Cardiac septum (tissue), 1 donor: ENCODE data around the gene TK2. TPM values are rescaled to one million over a fixed set of nuclear protein-coding genes. Genes with fewer than 3 reads are reported as not detected.
"Not testable (repeated sequence)": the region's sequence is repeated elsewhere in the genome, so short reads cannot be mapped to it uniquely, and the experiment has no call there.

Source experiments
- DNase-seq: peaks from one replicate; pipeline ENCODE4 v3.0.0-alpha.2; 2020; ENCODE audit warnings: low spot score
- intact Hi-C: fragments of 100-400 bp; cut with DNase I; formaldehyde crosslinking; loops from one replicate; pipeline ENCODE4 v1.14.0; 2022
- total RNA-seq: library from RNA; stranded (reverse); fragmentation: NEBNext Ultra II Directional; extraction: Animal tissue kit (Norgen Biotek cat#: 25700); gene quantifications from one replicate; pipeline ENCODE4 v1.2.1, GENCODE V29; 2021
- donor health status: DM: no; HTN: no; CAD: no.

Gene TK2
- total RNA-seq, 1 donor from 2014 or later = 23.4 TPM

DNA sequence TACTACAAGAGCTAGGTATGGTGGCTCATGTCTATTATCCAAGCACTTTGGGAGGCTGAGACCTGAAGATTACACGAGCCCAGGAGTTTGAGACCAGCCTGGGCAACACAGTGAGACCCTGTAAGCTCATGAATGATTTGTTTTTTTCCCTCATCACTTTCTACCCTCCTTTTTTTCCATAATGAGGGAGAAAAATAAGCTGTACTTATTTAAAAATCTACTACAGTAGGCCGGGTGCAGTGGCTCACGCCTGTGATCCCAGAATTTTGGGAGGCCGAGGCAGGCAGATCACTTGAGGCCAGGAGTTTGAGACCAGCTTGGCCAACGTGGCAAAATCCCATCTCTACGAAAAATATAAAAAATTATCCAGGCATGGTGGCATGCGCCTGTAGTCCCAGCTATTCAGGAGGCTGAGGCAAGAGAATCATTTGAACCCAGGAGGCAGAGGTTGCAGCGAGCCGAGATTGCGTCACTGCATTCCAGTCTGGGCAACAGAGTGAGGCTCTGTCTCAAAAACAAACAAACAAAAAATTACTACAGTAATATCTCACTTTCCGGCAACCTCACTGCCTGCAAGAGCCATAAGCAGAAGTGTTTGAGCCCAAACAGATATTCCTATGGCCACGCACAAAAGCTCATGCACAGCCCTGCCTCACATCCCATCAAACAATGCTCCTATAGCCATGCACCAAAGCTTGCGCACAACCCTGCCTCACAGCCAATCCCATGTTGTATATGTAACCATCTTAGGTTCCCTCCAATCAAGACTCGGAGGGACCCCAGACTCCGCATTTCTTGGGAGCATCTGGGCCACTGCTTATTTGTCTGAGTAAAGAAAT is 37.4 kb downstream of the TK2 start:
- DNase-seq = no peak
- intact Hi-C loops = loop anchor here (5.0 kb wide), 1 partner anchor 105 kb away; no protein-coding TSS in a partner anchor

- intact Hi-C loops = loop anchor here (5.0 kb wide), 1 partner anchor 104 kb away; no protein-coding TSS in a partner anchor
- DNase-seq = no peak
Measured at GRCh38 chr16:66511602-66512271, 38.2 kb downstream of the TK2 start.

DNA sequence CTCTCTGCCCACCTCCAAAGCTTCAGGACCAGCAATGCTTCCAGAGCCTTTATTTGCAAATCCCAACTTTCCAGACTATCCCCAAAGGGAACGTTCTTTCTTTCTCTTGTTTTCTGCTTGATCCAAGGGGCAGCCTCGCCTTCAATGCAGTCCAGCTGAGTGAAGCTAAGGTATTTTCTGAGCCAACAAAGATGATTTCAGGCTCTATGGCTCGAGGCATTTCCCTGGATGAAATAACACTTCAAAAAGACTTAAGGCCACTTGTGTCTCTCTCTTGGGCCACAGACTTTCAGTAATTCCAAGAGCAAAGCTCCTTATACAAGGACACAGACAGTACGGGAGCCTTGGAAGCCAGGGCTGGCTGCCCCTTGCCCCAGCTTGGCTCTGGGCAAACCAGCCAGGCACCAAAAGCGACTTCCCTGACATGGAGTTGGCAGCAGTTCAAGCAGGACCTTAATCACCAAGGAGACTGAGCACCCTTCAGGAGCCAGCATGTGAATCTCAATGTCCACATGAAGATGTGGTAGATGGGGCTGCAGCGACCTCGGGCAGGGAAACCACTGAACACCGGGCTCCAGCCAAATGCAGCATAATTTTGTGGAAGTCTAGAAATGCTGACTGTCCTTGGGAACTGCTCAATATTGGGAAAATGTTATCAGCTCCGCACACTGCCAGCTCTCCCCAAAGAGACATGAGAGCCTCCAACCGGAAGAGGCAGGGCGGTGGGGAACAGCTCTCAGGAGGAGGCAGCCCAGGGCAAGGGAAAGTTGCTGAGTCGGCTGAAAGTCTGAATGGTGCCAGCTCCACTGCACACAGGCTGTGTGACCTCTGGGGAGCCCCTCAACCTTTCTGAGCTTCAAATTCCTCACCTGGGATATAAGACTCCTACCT is 39.0 kb downstream of the TK2 start:
- DNase-seq = no peak
- intact Hi-C loops = loop anchor here (5.0 kb wide), 1 partner anchor 104 kb away; no protein-coding TSS in a partner anchor

DNA sequence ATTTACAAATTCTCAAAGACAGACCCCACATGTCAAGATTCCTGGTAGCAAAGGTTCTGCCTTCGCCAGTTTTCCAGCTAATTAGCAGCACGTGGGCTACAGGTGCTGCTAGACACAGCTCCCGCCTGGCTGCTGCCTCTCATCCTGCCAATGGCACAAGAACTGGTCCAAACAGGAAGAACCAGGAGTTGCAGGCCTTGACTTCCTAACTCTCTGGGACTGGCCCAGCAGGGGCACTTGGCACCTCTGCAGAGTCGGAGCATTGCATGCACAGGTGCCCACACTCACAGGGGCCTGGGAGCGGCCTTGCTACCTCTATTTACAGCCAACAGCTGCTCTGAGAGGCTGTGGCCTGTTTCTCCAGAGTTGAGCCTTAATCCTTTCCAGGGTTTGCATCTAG is 39.6 kb downstream of the TK2 start:
- no peak for DNase-seq
- intact Hi-C loops = loop anchor here (5.0 kb wide), 1 partner anchor 103 kb away; no protein-coding TSS in a partner anchor

GRCh38 chr16:66509576-66509975 is 40.3 kb downstream of the TK2 start:
- DNase-seq = no peak
- intact Hi-C loops = no loop called here

GRCh38 chr16:66508914-66509496 is 40.9 kb downstream of the TK2 start:
- intact Hi-C loops = no loop called here
- DNase-seq = no peak

DNA sequence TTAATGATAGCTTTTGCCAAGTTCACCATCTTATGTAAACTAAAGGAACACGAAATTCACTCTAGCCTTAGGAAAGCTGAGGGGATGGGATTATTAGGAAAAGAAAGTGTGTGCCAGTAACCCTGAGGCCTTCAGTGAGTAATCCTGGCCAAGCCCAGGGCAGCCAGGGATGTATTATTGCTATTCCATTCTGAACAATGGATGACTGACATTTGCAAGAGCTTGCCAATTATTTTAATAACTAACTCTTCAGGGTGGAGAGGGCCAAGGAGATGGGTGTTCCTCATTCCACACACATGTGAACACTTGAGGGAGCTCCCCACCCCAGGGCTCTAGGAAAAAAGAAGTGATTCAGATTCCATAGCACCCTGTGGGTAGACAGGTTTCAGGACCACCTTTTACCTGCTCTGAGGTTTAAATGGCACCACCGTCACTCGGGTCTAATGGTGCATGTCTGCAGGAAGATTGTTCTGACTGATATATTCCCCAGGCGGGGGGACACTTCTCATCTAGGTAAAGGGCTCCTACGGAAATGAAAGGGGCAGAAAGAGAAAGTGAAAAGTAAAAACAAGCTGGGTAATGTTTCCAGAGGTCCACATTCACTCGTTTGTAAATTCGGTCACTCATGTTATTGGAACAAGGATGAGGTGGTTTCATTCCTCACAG is 41.5 kb downstream of the TK2 start:
- no peak for DNase-seq
- intact Hi-C loops = no loop called here

DNA sequence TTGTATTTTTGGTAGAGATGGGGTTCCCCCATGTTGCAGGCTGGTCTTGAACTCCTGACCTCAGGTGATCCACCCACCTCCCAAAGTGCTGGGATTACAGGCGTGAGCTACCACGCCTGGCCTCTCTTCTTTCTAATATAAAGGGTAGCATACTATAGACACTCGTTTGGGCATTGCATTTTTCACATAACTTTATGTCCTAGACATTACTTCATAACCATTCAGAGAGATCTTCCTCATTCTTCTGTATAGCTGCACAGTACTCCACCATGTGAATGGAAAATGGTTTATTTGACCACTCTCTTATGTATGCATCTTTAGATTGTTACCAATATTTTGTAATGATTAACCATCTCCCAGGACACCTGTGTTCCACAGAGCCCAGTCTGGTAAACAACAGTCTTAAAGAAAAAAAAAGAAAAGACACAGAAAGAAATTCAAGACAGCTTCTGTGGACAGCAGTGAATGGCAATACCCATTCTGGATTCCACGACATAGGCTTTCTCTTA is 42.1 kb downstream of the TK2 start:
- DNase-seq = no peak
- intact Hi-C loops = no loop called here

DNA sequence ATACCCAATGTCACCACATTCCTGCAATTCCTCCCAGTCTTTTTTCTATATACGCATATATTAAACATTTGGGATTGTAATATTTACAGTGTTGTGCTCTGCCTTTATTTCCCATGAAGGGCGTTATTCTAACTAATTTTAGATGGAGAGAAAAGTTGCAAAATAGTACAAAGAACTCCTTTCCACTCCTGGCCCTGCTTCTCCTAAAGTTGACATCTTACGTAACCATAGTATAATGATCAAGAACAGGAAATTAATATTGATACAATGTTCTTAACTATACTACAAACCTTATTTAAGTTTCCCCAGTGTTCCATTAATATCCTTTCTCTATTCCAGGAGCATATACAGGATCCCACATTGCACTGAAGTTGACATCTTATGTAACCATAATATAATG is 46.3 kb downstream of the TK2 start:
- DNase-seq = no peak
- intact Hi-C loops = no loop called here

DNA sequence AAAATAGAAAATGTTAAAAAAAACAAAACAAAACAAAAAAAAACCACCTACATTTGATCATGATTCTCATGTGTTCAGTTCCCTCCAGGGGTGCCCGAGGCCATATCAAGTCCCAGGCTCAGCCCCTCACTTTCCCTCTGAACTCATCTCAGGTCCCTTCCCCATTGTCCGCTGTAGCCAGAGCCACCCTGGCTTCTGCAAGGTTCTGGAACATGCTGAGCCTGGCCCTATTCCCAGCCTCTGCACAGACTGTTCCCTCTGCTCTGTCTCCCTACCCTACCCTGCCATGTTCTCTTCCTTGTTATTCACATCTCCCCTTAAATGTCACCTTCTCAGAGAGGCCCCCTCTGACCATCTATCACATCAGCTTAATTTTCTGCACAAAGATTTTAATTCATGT is 46.9 kb downstream of the TK2 start:
- DNase-seq = peak; percentile 74
- intact Hi-C loops = no loop called here

- DNase-seq = peak; percentile 75
- intact Hi-C loops = no loop called here
Measured at GRCh38 chr16:66502020-66502913, 47.7 kb downstream of the TK2 start.

DNA sequence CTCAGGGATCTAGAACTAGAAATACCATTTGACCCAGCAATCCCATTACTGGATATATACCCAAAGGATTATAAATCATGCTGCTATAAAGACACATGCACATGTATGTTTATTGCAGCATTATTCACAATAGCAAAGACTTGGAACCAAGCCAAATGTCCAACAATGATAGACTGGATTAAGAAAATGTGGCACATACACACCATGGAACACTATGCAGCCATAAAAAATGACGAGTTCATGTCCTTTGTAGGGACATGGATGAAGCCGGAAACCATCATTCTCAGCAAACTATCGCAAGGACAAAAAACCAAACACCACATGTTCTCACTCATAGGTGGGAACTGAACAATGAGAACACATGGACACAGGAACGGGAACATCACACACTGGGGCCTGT is 48.4 kb downstream of the TK2 start:
- intact Hi-C loops, DNase-seq: not testable (repeated sequence)

DNA sequence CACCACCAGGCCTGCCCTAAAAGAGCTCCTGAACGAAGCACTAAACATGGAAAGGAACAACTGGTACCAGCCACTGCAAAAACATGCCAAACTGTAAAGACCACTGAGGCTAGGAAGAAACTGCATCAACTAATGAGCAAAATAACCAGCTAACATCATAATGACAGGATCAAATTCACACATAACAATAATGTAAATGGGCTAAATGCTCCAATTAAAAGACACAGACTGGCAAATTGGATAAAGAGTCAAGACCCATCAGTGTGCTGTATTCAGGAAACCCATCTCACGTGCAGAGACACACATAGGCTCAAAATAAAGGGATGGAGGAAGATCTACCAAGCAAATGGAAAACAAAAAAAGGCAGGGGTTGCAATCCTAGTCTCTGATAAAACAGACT is 52.0 kb downstream of the TK2 start:
- intact Hi-C loops = not testable (repeated sequence)

DNA sequence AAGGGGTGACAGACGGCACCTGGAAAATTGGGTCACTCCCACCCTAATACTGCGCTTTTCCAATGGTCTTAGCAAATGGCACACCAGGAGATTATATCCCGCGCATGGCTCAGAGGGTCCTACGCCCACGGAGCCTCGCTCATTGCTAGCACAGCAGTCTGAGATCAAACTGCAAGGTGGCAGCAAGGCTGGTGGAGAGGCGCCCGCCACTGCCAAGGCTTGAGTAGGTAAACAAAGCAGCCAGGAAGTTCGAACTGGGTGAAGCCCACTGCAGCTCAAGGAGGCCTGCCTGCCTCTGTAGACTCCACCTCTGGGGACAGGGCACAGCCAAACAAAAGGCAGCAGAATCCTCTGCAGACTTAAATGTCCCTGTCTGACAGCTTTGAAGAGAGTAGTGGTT is 53.7 kb downstream of the TK2 start:
- DNase-seq, intact Hi-C loops: not testable (repeated sequence)

More for the DNA sequence above, 52.0 kb downstream of the TK2 start:
- DNase-seq = not testable (repeated sequence)

GRCh38 chr16:66495440-66495839 is 54.5 kb downstream of the TK2 start:
- no peak for DNase-seq
- intact Hi-C loops = no loop called here

DNA sequence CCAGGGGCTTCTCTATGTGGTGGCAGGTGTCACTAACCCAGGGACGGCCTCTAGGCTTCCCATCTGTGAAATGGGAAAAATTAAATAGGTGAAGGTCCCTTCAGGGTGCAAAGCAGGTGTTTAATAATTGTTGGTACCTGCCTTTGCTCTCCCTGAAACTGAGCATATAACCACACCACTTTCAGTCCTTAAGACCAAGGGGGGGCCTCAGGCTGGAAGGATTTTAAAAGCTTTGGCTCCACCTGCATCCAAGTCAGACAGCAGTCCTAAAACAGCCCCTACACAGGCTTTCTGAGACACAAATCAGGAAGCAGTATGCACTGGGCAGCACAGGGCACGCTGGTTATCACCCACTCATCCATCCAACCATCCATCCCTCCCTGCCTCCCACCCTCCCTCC is 55.0 kb downstream of the TK2 start:
- no peak for DNase-seq
- intact Hi-C loops = no loop called here

GRCh38 chr16:66493490-66494401 is 56.2 kb downstream of the TK2 start:
- intact Hi-C loops = no loop called here
- DNase-seq = peak; percentile 49
